Endothelial cell of umbilical vein (primary cell): ENCODE results near the gene MITF. TPM values are rescaled to one million over a fixed set of nuclear protein-coding genes. Genes with fewer than 3 reads are reported as not detected.

Source experiments
- BruUV-seq: library from RNA; stranded (reverse); fragments of 400-500 nt; replicated peaks from 2 replicates; lab custom pipeline; 2021; lab: Mats Ljungman, UMichigan
- CTCF ChIA-PET: fragments of 300-600, 350-600 bp; sonication (Branson Sonifier 250); formaldehyde crosslinking; loops from one replicate; lab custom pipeline; 2021; ENCODE audit warnings: antibody characterized with exemption, inconsistent platforms; lab: Charles Lee
- POLR2A ChIA-PET: fragments of 300-600, 350-600 bp; sonication (Branson Sonifier 250); formaldehyde crosslinking; loops from one replicate; lab custom pipeline; 2021; ENCODE audit warnings: antibody characterized with exemption, inconsistent platforms; lab: Charles Lee
- DNase-seq: peaks from one replicate; pipeline ENCODE4 v3.0.0-alpha.2; 2011; ENCODE audit warnings: low read depth, low spot score
- FAIRE-seq: peaks from 2 replicates; lab custom pipeline; 2011; peaks lifted over from hg19 to GRCh38; lab: Jason Lieb, UNC
- H2AFZ ChIP-seq: 2 replicates; pipeline ENCODE4 v1.6.0; 2012; ENCODE audit warnings: low read depth, low read length, control low read depth, inconsistent platforms
- H3K27ac ChIP-seq: 2 replicates; pipeline ENCODE4 v1.5.1; 2011; ENCODE audit warnings: low read depth, mild to moderate bottlenecking, control low read depth, low read length, moderate library complexity; ENCODE audit not compliant: insufficient read depth
- H3K27me3 ChIP-seq, 2 experiments: 2 replicates each; pipeline versions ENCODE4 v1.6.0 to v1.6.1; 2011; ENCODE audit warnings: low read length in 2 of 2, mixed read lengths in 1 of 2; ENCODE audit not compliant: control insufficient read depth in 2 of 2, insufficient read depth in 2 of 2
- H3K36me3 ChIP-seq, 2 experiments: 2 replicates in 1 of 2; 3 replicates in 1 of 2; pipeline ENCODE4 v1.5.1; 2011; ENCODE audit warnings: low read length in 2 of 2, mild to moderate bottlenecking in 1 of 2, moderate library complexity in 1 of 2; ENCODE audit not compliant: control insufficient read depth in 2 of 2, insufficient read depth in 2 of 2; ENCODE audit errors: extremely low read depth in 1 of 2
- H3K4me1 ChIP-seq: 3 replicates; pipeline ENCODE4 v1.5.1; 2011; ENCODE audit warnings: mild to moderate bottlenecking, low read length; ENCODE audit not compliant: control insufficient read depth, insufficient read depth; ENCODE audit errors: extremely low read depth
- H3K4me2 ChIP-seq: 2 replicates; pipeline ENCODE4 v1.6.1; 2011; ENCODE audit warnings: low read length, control low read depth, mixed read lengths; ENCODE audit not compliant: insufficient read depth
- H3K4me3 ChIP-seq, 3 experiments: fragments of 200-600 bp in 1 of 3; sonication (generic), shearing (Covaris generic) in 1 of 3; replicated peaks in 1 of 3; 2 replicates each; pipeline ENCODE4 v1.5.1; 2011 to 2016; ENCODE audit warnings: control low read depth in 3 of 3, low read length in 3 of 3, mild to moderate bottlenecking in 2 of 3, inconsistent platforms in 1 of 3, low read depth in 1 of 3, moderate library complexity in 1 of 3; ENCODE audit not compliant: insufficient read depth in 1 of 3
- H3K79me2 ChIP-seq: 2 replicates; pipeline ENCODE4 v1.6.0; 2012; ENCODE audit warnings: low read length, inconsistent platforms; ENCODE audit not compliant: control insufficient read depth, insufficient read depth
- H3K9ac ChIP-seq: replicated peaks from 2 replicates; pipeline ENCODE3; 2011; ENCODE audit warnings: low read length, control low read depth; ENCODE audit not compliant: insufficient read depth; ENCODE audit errors: extremely low read depth
- H3K9me1 ChIP-seq: replicated peaks from 3 replicates; pipeline ENCODE4 v1.6.0; 2011; ENCODE audit warnings: mild to moderate bottlenecking, low read length; ENCODE audit not compliant: control insufficient read depth, insufficient read depth; ENCODE audit errors: extremely low read depth
- H3K9me3 ChIP-seq: replicated peaks from 2 replicates; pipeline ENCODE4 v1.5.1; 2012; ENCODE audit warnings: low read length, inconsistent platforms; ENCODE audit not compliant: control insufficient read depth, insufficient read depth
- H4K20me1 ChIP-seq: replicated peaks from 2 replicates; pipeline ENCODE3; 2011; ENCODE audit warnings: mild to moderate bottlenecking, low read length; ENCODE audit not compliant: control insufficient read depth, insufficient read depth; ENCODE audit errors: extremely low read depth
- CTCF ChIP-seq, 2 donors: IDR thresholded peaks; 1 replicate in 1 of 2; 2 replicates in 1 of 2; pipeline ENCODE4 v1.5.1; 2011; ENCODE audit warnings: low read length in 2 of 2, mild to moderate bottlenecking in 2 of 2, moderate library complexity in 2 of 2, control low read depth in 1 of 2, inconsistent platforms in 1 of 2, low read depth in 1 of 2; ENCODE audit not compliant: insufficient read depth in 1 of 2; ENCODE audit errors: extremely low read depth in 1 of 2
- EZH2 ChIP-seq: IDR thresholded peaks from 2 replicates; pipeline ENCODE4 v1.6.1; 2012; ENCODE audit warnings: borderline replicate concordance, low read depth, mild to moderate bottlenecking, moderate library complexity, low read length, inconsistent platforms; ENCODE audit not compliant: severe bottlenecking
- FOS ChIP-seq: IDR thresholded peaks from 2 replicates; pipeline ENCODE4 v1.6.1; 2011; ENCODE audit warnings: mild to moderate bottlenecking, low read length, moderate library complexity, borderline replicate concordance; ENCODE audit not compliant: insufficient read depth
- GATA2 ChIP-seq: IDR thresholded peaks from 2 replicates; pipeline ENCODE4 v1.7.0; 2011; ENCODE audit warnings: low read depth, mild to moderate bottlenecking, moderate library complexity, mixed read lengths, low read length; ENCODE audit not compliant: insufficient read length, insufficient read depth
- JUN ChIP-seq: IDR thresholded peaks from 2 replicates; pipeline ENCODE4 v1.6.1; 2011; ENCODE audit warnings: borderline replicate concordance, low read depth; ENCODE audit not compliant: insufficient read length, insufficient read depth
- MAX ChIP-seq: IDR thresholded peaks from 2 replicates; pipeline ENCODE4 v1.6.1; 2011; ENCODE audit not compliant: insufficient read depth, insufficient read length
- MYC ChIP-seq: IDR thresholded peaks from one replicate; pipeline ENCODE4 v1.6.1; 2011; ENCODE audit warnings: mild to moderate bottlenecking, low read depth, low read length
- POLR2A ChIP-seq: IDR thresholded peaks from 2 replicates; pipeline ENCODE4 v1.6.1; 2012; ENCODE audit warnings: low read depth, mild to moderate bottlenecking, control low read depth, low read length
- POLR2AphosphoS5 ChIP-seq: IDR thresholded peaks from 2 replicates; pipeline ENCODE4 v1.6.1; 2012; ENCODE audit warnings: low read depth, mild to moderate bottlenecking, control low read depth, low read length, moderate library complexity; ENCODE audit not compliant: insufficient read depth
- dilution Hi-C: fragments of 300-500 bp; cut with MboI; formaldehyde crosslinking; loops from one replicate; pipeline ENCODE4 v1.15.0; 2019; ENCODE audit warnings: low sequenced_read_pairs; ENCODE audit not compliant: extremely low pct_ligation_motif_present
- intact Hi-C: fragments of 100-400 bp; cut with micrococcal nuclease; formaldehyde crosslinking; loops from one replicate; pipeline ENCODE4 v1.10.0; 2022
- polyA plus RNA-seq, 4 experiments: library from polyadenylated mRNA; depleted of rRNA in 3 of 4; stranded (reverse) in 3 of 4; unstranded in 1 of 4; fragments of >200 nt; gene quantifications; 2 replicates each; pipeline versions ENCODE4 v1.2.1 to v1.2.3, GENCODE V29; 2011 to 2012; ENCODE audit warnings: missing spikeins in 1 of 4
- total RNA-seq: library from RNA; stranded (reverse); gene quantifications from 2 replicates; pipeline ENCODE4 v1.2.3, GENCODE V29; 2021

Gene MITF
- total and polyA plus RNA-seq, 2 donors (not counting 3 experiments of a cell fraction or from before 2014, with no cell fraction given), result 1.6 to 2.5 TPM

GRCh38 chr3:69724722-69725435 lies 14.4 kb upstream of the MITF start:
- dilution Hi-C loops, result no loop called here
- intact Hi-C loops, result no loop called here
- H3K9me1 ChIP-seq, result no peaks in the 10 kb centered on the region
- no TSS peak for BruUV-seq
- no peak for FAIRE-seq
- DNase-seq, result no peak
- H2AFZ ChIP-seq, result no peak overlapping the region
- no peaks in the 10 kb centered on the region for H3K79me2 ChIP-seq
- no peaks in the 10 kb centered on the region for H3K36me3 ChIP-seq
- H3K27me3 ChIP-seq, result peaks cover 0 to 6% of the 10 kb centered on the region in 2 experiments
- no peak overlapping the region for H3K27ac ChIP-seq
- TF ChIP-seq POLR2A, result no peak
- TF ChIP-seq MAX, result no peak
- no peak for TF ChIP-seq GATA2
- no peak for TF ChIP-seq JUN
- TF ChIP-seq CTCF (IDR thresholded peaks at IDR 0.05; ENCODE audit: extremely low read depth in 1 of 2, insufficient read depth in 1 of 2, low read depth in 1 of 2, low read length in 2 of 2), result no peak
- no peak for TF ChIP-seq POLR2AphosphoS5
- TF ChIP-seq EZH2, result no peak
- no peak for TF ChIP-seq FOS
- TF ChIP-seq MYC, result no peak
- ChIA-PET CTCF (no interaction called here), POLR2A (no interaction called here)
- no peaks in the 10 kb centered on the region for H3K4me1 ChIP-seq
- H3K9me3 ChIP-seq, result no peaks in the 10 kb centered on the region
- H3K4me3 ChIP-seq, result no peak overlapping the region
- H3K4me2 ChIP-seq, result no peak overlapping the region
- no peaks in the 10 kb centered on the region for H4K20me1 ChIP-seq
- H3K9ac ChIP-seq, result no peak overlapping the region
